Measurements from ENCODE around the gene GRIK4.

The GRIK4 gene

GRCh38 chr11:120667281-120667680 is 155.7 kb downstream of the GRIK4 start:
- no peak overlapping the region for H3K4me3 ChIP-seq (ENCODE audit: low read depth, low read length)
- no peak for TF ChIP-seq CTCF (IDR thresholded peaks at IDR 0.05; ENCODE audit: insufficient read depth, low read depth, low read length, missing control alignments)
- peak; percentile 29 for DNase-seq (ENCODE audit: low read depth)

DNA sequence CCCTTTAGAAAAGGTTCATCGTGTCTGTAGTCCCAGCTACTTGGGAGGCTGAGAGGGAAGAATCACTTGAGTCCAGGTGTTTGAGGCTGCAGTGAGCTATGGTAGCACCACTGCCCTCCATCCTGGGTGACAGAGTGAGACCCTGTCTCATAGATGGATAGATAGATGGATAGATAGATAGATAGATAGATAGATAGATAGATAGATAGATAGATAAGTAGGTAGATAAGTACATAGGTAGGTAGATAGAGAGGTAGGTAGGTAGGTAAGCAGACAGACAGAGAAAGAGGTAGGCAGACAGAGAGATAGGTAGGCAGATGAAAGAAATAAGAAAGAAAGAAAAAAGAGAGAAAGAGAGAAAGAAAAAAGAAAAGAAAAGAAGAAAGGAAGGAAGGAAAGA is 156.4 kb downstream of the GRIK4 start:
- no peak for TF ChIP-seq CTCF (IDR thresholded peaks at IDR 0.05; ENCODE audit: insufficient read depth, low read depth, low read length, missing control alignments)
- no peak overlapping the region for H3K4me3 ChIP-seq (ENCODE audit: low read depth, low read length)
- DNase-seq (ENCODE audit: low read depth), result no peak

DNA sequence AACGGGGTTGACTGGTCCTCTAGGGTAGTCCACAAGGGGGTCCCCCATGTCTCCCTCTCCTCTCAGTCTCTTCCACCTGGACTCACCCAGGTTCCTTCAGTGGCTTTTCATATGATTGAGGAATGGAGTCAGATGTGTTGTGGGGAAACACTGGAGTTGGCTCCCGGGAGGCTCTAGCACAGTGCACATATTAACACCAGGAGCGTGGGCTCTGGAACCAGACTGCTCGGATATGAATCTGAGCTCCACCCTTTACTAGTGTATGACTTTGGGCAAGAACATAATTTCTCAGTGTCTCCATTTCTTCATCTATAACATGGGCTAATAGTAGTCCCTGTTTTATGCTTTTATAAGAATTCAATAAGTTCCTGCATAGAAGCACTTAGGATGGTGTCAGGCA is 157.0 kb downstream of the GRIK4 start:
- TF ChIP-seq CTCF (IDR thresholded peaks at IDR 0.05; ENCODE audit: insufficient read depth, low read depth, low read length, missing control alignments), result no peak
- H3K4me3 ChIP-seq (ENCODE audit: low read depth, low read length), result no peak overlapping the region
- no peak for DNase-seq (ENCODE audit: low read depth)

- DNase-seq (ENCODE audit: low read depth), result no peak
- TF ChIP-seq CTCF (IDR thresholded peaks at IDR 0.05; ENCODE audit: insufficient read depth, low read depth, low read length, missing control alignments), result no peak
- H3K4me3 ChIP-seq (ENCODE audit: low read depth, low read length), result no peak overlapping the region
Measured at GRCh38 chr11:120674542-120674941, 163.0 kb downstream of the GRIK4 start.

DNA sequence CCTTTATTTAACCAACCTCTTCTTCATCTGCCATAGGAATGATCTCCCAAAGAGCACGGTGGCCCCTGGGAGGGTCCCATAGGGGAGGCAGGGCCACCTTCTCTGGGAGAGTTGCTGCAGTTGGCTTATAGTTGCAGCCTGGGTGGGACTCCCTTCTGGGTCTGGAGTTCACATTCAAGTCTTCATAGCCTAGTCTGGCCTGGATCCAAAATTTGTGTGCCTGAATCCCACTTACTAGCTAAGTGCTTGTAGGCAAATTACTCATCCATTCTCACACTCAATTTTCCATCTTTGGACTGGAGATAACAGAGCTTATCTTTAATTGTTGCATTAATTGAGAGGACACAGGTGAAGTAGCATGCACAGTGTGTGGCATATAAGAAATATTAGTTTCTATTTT is 163.6 kb downstream of the GRIK4 start:
- no peak overlapping the region for H3K4me3 ChIP-seq (ENCODE audit: low read depth, low read length)
- TF ChIP-seq CTCF (IDR thresholded peaks at IDR 0.05; ENCODE audit: insufficient read depth, low read depth, low read length, missing control alignments), result no peak
- DNase-seq (ENCODE audit: low read depth), result no peak

- no peak for DNase-seq (ENCODE audit: low read depth)
- no peak overlapping the region for H3K4me3 ChIP-seq (ENCODE audit: low read depth, low read length)
- TF ChIP-seq CTCF (IDR thresholded peaks at IDR 0.05; ENCODE audit: insufficient read depth, low read depth, low read length, missing control alignments), result no peak
Measured at GRCh38 chr11:120676991-120677390, 165.4 kb downstream of the GRIK4 start.

DNA sequence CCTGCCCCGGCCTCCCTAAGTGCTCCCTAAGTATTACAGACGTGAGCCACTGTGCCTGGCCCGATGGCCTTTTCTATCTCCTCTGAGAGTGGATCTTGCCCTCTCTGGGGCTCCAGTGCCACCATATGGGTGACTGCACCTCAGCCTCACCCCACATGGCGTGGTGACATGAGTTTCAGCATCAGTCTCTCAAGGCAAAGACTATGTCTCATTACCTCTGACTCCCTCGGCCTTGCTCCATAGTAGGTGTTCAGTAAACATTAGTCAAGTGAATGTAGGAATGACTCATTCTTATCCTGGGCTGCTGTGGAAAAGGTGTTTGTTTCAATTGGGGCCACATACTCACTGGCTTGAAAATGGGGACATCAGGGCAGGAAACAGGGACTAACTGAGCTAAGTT is 168.8 kb downstream of the GRIK4 start:
- DNase-seq (ENCODE audit: low read depth), result no peak
- no peak for TF ChIP-seq CTCF (IDR thresholded peaks at IDR 0.05; ENCODE audit: insufficient read depth, low read depth, low read length, missing control alignments)
- no peak overlapping the region for H3K4me3 ChIP-seq (ENCODE audit: low read depth, low read length)

All from GM12865 (cell line).